GM12874 (cell line): Measurements from ENCODE around the gene HLF.

Experiments used
- CTCF ChIP-seq: IDR thresholded peaks from 2 replicates; pipeline ENCODE4 v1.5.1; 2011; ENCODE audit warnings: low read depth, mild to moderate bottlenecking, control low read depth, low read length, moderate library complexity; ENCODE audit not compliant: insufficient read depth

The HLF gene

GRCh38 chr17:55225237-55225636 is 39.5 kb upstream of the HLF start:
- TF ChIP-seq CTCF = no peak

DNA sequence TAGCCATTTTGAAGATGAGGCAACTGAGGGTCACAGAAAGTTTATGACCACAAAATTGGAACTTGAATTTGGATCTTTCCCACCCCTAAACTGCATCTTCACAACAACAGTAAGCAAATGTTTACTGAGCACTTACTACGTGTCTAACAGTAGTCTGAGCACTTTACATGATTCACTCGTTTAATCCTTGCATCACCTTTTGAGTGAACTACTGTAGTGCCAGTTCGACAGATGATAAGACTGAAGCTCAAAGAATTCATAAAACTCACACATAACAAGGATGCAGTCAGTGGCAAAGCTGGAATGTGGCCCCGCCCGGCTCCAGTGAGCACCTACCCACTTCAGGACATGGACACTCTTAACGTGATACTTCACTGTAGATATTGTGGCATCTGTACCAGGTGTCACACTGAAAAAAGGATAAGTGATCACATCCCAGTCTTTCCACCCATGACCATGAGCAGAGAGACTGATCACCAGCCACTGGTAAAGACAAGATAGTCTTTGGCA is 36.0 kb upstream of the HLF start:
- TF ChIP-seq CTCF = no peak

- TF ChIP-seq CTCF = no peak
Measured at GRCh38 chr17:55229276-55229675, 35.5 kb upstream of the HLF start.

- no peak for TF ChIP-seq CTCF
Measured at GRCh38 chr17:55230716-55231115, 34.0 kb upstream of the HLF start.

- TF ChIP-seq CTCF = no peak
Measured at GRCh38 chr17:55233840-55234239, 30.9 kb upstream of the HLF start.

DNA sequence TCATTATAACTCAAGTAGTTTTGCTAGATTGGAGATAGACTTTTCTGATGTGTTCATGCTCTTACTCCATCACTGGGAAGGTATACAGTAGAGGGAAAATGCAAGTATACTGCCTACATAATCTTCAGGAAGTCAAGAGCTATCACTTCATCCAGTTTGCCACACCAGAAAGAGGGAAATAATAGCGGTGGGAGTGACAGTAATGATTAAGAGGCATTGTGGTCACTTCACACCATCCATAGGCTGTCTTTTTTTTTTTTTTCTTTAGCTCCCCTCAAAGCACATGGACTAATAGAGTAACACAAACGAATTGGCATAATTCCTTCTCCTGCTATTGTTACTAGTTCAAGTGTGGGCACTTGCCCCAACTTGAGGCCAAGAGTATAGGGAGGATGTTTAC is 28.4 kb upstream of the HLF start:
- no peak for TF ChIP-seq CTCF

- TF ChIP-seq CTCF = no peak
Measured at GRCh38 chr17:55237268-55237667, 27.5 kb upstream of the HLF start.

DNA sequence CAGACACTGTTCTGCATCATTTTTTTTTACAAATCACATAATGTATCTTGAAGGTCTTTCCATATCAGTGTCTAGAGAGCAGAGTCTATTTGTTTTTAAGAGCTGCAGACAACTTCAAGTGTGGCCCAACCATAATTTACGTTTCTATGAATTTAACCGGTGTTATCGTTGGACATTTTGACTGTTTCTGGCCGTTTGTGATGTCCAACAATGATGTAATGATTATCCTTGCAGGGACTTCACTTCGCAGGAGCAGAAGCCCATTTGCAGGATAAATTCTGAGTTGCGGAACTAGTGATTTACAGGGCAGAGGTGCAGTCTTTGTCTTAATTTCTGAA is 26.9 kb upstream of the HLF start:
- TF ChIP-seq CTCF = no peak
